Spleen (tissue), 11 donors: ENCODE results near the gene TRIP4. TPM values are rescaled to one million over a fixed set of nuclear protein-coding genes. Genes with fewer than 3 reads are reported as not detected.

Experiments used
- DNase-seq: peaks from one replicate; pipeline ENCODE4 v3.0.0-alpha.2; 2020
- H3K27ac ChIP-seq, 8 donors: fragments of 200-600 bp; sonication (generic) in 7 of 8; 1 replicate in 4 of 8; 2 replicates in 4 of 8; pipeline versions ENCODE4 v1.5.0 to v1.8.0; 2016 to 2021; ENCODE audit warnings: inconsistent platforms in 4 of 8, mild to moderate bottlenecking in 4 of 8, moderate library complexity in 1 of 8
- H3K27me3 ChIP-seq, 7 donors: fragments of 200-600 bp; sonication (generic) in 6 of 7; replicated peaks in 1 of 7; 1 replicate in 4 of 7; 2 replicates in 3 of 7; pipeline versions ENCODE4 v1.5.0 to v1.8.0; 2016 to 2021; ENCODE audit warnings: inconsistent platforms in 3 of 7, mild to moderate bottlenecking in 1 of 7
- H3K36me3 ChIP-seq, 6 donors: fragments of 200-600 bp; sonication (generic) in 5 of 6; 1 replicate in 4 of 6; 2 replicates in 2 of 6; pipeline versions ENCODE4 v1.5.0 to v1.8.0; 2016 to 2021; ENCODE audit warnings: inconsistent platforms in 2 of 6
- H3K4me1 ChIP-seq, 6 donors: fragments of 200-600 bp; sonication (generic) in 5 of 6; 1 replicate in 3 of 6; 2 replicates in 3 of 6; pipeline versions ENCODE4 v1.5.0 to v1.8.0; 2016 to 2021; ENCODE audit warnings: inconsistent platforms in 3 of 6
- H3K4me3 ChIP-seq, 8 donors: fragments of 200-600 bp; sonication (generic) in 7 of 8; 1 replicate in 4 of 8; 2 replicates in 4 of 8; pipeline versions ENCODE4 v1.5.0 to v1.8.0; 2016 to 2021; ENCODE audit warnings: inconsistent platforms in 4 of 8, mild to moderate bottlenecking in 4 of 8, moderate library complexity in 2 of 8
- H3K9me3 ChIP-seq, 8 donors: fragments of 200-600 bp; sonication (generic) in 7 of 8; 1 replicate in 4 of 8; 2 replicates in 4 of 8; pipeline versions ENCODE4 v1.5.0 to v1.8.0; 2016 to 2021; ENCODE audit warnings: inconsistent platforms in 4 of 8
- POLR2A ChIP-seq, 3 donors: fragments of 450-650 bp; IDR thresholded peaks; one replicate each; pipeline ENCODE4 v1.5.1; 2017; ENCODE audit warnings: antibody characterized with exemption in 3 of 3, mild to moderate bottlenecking in 1 of 3
- POLR2AphosphoS5 ChIP-seq, 3 donors: sonication (generic); formaldehyde crosslinking; IDR thresholded peaks; one replicate each; pipeline ENCODE4 v1.5.1; 2017; ENCODE audit warnings: antibody characterized with exemption in 3 of 3
- WGBS, 5 donors: extraction: QIAGEN DNeasy Blood & Tissue Kit in 3 of 5; methylation state at CpG; one replicate each; pipeline versions ENCODE4 v1.1.5 to v1.1.7; 2013 to 2018; 5-methylcytosine and 5-hydroxymethylcytosine counted together
- intact Hi-C: fragments of 100-400 bp; cut with DNase I; formaldehyde crosslinking; loops from one replicate; pipeline ENCODE4 v1.15.0; 2023; ENCODE audit warnings: low total_unique reads
- polyA plus RNA-seq, 3 donors: library from polyadenylated mRNA; stranded (reverse); fragments of 200-250 nt; gene quantifications; one replicate each; pipeline ENCODE4 v1.2.1, GENCODE V29; 2013
- total RNA-seq, 7 donors: library from RNA; depleted of rRNA in 3 of 7; stranded (reverse); fragments of >200 nt in 3 of 7; fragmentation: NEBNext Ultra II Directional in 4 of 7; extraction: Animal tissue kit (Norgen Biotek cat#: 25700) in 4 of 7; gene quantifications; one replicate each; pipeline versions ENCODE4 v1.1.0 to v1.2.1, GENCODE V29; 2016 to 2021
- TF ChIP-seq, protein P1 (sequence below), 11 experiments: fragments of 200-600 bp in 7 of 11; fragments of 450-650 bp in 4 of 11; sonication (generic) in 4 of 11; IDR thresholded peaks in 8 of 11; conservative IDR thresholded peaks in 3 of 11; 1 replicate in 7 of 11; 2 replicates in 4 of 11; pipeline versions ENCODE4 v1.4.0 to v1.8.0; 2016 to 2021; ENCODE audit warnings: antibody characterized with exemption in 11 of 11, inconsistent platforms in 4 of 11, mild to moderate bottlenecking in 1 of 11
- donor health status: healthy with polysubstance abuse.
- donor health status: DM: no; HTN: no; CAD: no; lungs with moderate emphysema.
- donor health status: DM: no; HTN: no; CAD: no.
- donor health status: Bipolar disorder and iron deficiency.
- donor health status: healthy.
- donor health status: DM: no; HTN: no; CAD: no.
- donor health status: DM: yes; HTN: yes; CAD: no.

TRIP4 gene
- total and polyA plus RNA-seq, 10 donors: 17.3 to 31.9 (median 22.8) TPM

DNA sequence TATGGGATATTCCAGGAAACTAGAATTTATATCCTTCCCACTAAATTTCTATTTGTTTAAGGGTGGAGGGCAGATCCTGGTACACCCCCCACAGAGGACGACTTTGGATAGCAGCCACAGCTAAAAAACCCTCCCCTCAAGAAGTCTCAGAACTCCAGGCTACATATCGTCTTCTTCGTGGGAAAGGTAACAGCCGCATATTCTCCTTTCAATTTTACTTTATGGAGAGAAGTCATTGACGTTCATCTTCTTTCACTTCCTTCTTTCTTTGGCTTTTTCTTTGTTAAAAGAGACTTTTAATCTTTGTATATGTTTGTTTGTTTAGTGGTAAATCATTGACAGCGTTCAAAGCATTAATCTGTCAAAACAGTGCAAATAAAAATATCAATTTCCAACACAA is 36.3 kb downstream of the TRIP4 start:
- Histone ChIP-seq H3K27ac (no peak overlapping the region), H3K4me3 (no peak overlapping the region), H3K27me3 (no peaks in the 10 kb centered on the region), H3K9me3 (no peaks in the 10 kb centered on the region), H3K36me3 (peaks cover 2 to 100% (median 67%) of the 10 kb centered on the region in 6 donors), H3K4me1 (peaks cover 0 to 30% (median 8%) of the 10 kb centered on the region in 6 donors)
- intact Hi-C loops: loop anchor here (10.0 kb wide), 1 partner anchor 231 kb away; no protein-coding TSS in a partner anchor
- TF ChIP-seq POLR2A (IDR thresholded peaks at IDR 0.05) (no peak), POLR2AphosphoS5 (IDR thresholded peaks at IDR 0.05) (no peak)
- TF ChIP-seq, protein P1, sequence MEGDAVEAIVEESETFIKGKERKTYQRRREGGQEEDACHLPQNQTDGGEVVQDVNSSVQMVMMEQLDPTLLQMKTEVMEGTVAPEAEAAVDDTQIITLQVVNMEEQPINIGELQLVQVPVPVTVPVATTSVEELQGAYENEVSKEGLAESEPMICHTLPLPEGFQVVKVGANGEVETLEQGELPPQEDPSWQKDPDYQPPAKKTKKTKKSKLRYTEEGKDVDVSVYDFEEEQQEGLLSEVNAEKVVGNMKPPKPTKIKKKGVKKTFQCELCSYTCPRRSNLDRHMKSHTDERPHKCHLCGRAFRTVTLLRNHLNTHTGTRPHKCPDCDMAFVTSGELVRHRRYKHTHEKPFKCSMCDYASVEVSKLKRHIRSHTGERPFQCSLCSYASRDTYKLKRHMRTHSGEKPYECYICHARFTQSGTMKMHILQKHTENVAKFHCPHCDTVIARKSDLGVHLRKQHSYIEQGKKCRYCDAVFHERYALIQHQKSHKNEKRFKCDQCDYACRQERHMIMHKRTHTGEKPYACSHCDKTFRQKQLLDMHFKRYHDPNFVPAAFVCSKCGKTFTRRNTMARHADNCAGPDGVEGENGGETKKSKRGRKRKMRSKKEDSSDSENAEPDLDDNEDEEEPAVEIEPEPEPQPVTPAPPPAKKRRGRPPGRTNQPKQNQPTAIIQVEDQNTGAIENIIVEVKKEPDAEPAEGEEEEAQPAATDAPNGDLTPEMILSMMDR (IDR thresholded peaks at IDR 0.05 in 8 of 11, conservative IDR thresholded peaks at IDR 0.05 in 3 of 11): no peak
- DNase-seq: no peak
- 65 to 76% (median 70%) methylated on average over 6 of the region's 6 CpGs for WGBS, 5 donors

DNA sequence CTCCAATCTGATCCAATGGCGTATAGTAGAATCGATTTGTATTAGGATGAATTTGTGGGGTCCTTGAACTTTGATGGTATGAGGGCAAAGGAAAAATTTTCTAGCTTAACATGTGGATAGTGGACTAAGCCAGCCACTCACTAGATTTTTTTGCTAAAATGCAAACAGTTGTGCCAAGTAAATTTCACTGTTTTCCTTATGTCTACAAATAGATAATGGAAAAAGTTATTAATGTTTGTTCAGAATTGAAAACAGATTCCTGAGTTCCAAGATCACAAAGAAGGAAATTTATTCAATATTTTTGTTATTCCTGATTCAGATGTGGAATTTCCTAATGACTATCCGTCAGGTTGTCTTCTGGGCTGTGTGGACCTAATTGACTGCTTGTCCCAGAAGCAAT is 37.6 kb downstream of the TRIP4 start:
- Histone ChIP-seq H3K27me3 (no peaks in the 10 kb centered on the region), H3K4me3 (no peak overlapping the region), H3K4me1 (peaks cover 9 to 43% (median 20%) of the 10 kb centered on the region in 6 donors), H3K36me3 (peaks cover 2 to 94% (median 56%) of the 10 kb centered on the region in 6 donors), H3K27ac (no peak overlapping the region), H3K9me3 (no peaks in the 10 kb centered on the region)
- no peak for DNase-seq
- TF ChIP-seq POLR2AphosphoS5 (IDR thresholded peaks at IDR 0.05) (no peak), POLR2A (IDR thresholded peaks at IDR 0.05) (no peak)
- TF ChIP-seq, protein P1 (IDR thresholded peaks at IDR 0.05 in 8 of 11, conservative IDR thresholded peaks at IDR 0.05 in 3 of 11): no peak
- 92 to 97% (median 93%) methylated on average over 3 of the region's 3 CpGs for WGBS, 5 donors
- intact Hi-C loops: loop anchor here (10.0 kb wide), 1 partner anchor 230 kb away; no protein-coding TSS in a partner anchor

DNA sequence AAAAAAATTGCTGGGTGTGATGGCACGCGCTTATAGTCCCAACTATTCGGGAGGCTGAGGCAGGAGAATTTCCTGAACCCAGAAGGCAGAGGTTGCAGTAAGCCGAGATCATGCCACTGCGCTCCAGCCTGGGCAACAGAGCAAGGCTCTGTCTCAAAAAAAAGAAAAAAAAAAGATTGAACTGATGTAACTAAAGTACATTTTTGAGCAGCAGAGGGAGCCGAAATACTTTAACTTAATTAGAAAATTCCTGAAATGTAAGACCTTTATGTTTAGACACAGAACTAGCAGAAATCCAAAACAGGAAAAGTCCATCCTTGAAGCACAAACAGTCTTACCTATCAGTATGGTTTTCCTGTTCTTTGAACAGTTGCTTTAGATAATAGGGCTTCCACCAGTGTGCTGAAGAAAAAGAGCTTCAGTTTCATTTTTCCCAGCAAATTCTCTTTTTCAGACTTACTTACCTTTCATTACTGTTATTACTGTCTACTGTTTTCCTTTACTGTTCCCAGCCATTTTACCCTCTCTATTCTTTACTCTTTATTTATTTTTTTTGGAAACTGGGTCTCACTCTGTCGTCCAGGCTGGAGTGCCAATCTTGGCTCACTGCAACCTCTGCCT is 39.3 kb downstream of the TRIP4 start:
- no peak for DNase-seq

DNA sequence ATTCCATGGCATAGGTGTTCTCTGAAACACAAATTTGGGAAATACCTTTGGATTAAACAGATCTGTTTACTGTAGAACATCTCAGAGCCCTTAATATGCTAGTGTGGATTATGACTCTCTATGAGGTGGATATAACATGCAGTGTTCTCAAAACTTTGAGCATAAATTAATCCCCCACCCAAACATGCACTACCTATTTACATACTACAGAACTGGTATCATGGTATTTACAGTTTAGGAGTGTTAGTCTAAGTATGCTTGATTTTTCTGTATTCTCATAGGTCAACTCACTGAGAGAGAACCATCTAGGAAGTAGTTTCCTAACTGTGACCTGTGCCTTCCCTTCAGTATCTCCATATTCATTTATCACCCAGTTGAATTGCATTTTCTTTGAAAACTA is 41.8 kb downstream of the TRIP4 start:
- peak overlapping the region in 7 of 8 donors; percentile 63 to 81 (median 73) for H3K27ac ChIP-seq
- H3K4me1 ChIP-seq: peaks cover 9 to 51% (median 31%) of the 10 kb centered on the region in 6 donors
- no peaks in the 10 kb centered on the region for H3K27me3 ChIP-seq
- no peak for TF ChIP-seq POLR2A (IDR thresholded peaks at IDR 0.05)
- TF ChIP-seq POLR2AphosphoS5 (IDR thresholded peaks at IDR 0.05): no peak
- TF ChIP-seq, protein P1 (IDR thresholded peaks at IDR 0.05 in 8 of 11, conservative IDR thresholded peaks at IDR 0.05 in 3 of 11): no peak
- H3K4me3 ChIP-seq: no peak overlapping the region
- intact Hi-C loops: loop anchor here (10.0 kb wide), 1 partner anchor 225 kb away; no protein-coding TSS in a partner anchor
- no peak for DNase-seq
- no peaks in the 10 kb centered on the region for H3K9me3 ChIP-seq
- H3K36me3 ChIP-seq: peaks cover 2 to 87% (median 24%) of the 10 kb centered on the region in 6 donors

More for the DNA sequence above, 39.3 kb downstream of the TRIP4 start:
- H3K4me3 ChIP-seq: no peak overlapping the region
- intact Hi-C loops: loop anchor here (10.0 kb wide), 1 partner anchor 228 kb away; no protein-coding TSS in a partner anchor
- no peaks in the 10 kb centered on the region for H3K27me3 ChIP-seq
- TF ChIP-seq POLR2AphosphoS5 (IDR thresholded peaks at IDR 0.05) (no peak), POLR2A (IDR thresholded peaks at IDR 0.05) (no peak)
- TF ChIP-seq, protein P1 (IDR thresholded peaks at IDR 0.05 in 8 of 11, conservative IDR thresholded peaks at IDR 0.05 in 3 of 11): peak in 7 of 11 experiments; percentile 9 to 59 (median 23)
- H3K4me1 ChIP-seq: peaks cover 9 to 56% (median 33%) of the 10 kb centered on the region in 6 donors
- H3K27ac ChIP-seq: peak overlapping the region in 5 of 8 donors; percentile 9 to 43 (median 35)
- no peaks in the 10 kb centered on the region for H3K9me3 ChIP-seq
- WGBS, 5 donors: 66 to 81% (median 75%) methylated on average over 7 of the region's 7 CpGs
- peaks cover 2 to 87% (median 40%) of the 10 kb centered on the region in 6 donors for H3K36me3 ChIP-seq
